IMR-90 (cell line): ENCODE results near the gene NPRL2. TPM values are rescaled to one million over a fixed set of nuclear protein-coding genes. Genes with fewer than 3 reads are reported as not detected.

Source experiments
- ATAC-seq: fragments of 200-7000 bp; cut with Tn5 transposase; 2 replicates; pipeline ENCODE4 v1.9.1; 2020; ENCODE audit warnings: low read depth, mild to moderate bottlenecking, moderate library complexity
- BruUV-seq: library from RNA; stranded (reverse); fragments of 400-500 nt; replicated peaks from 2 replicates; lab custom pipeline; 2021; lab: Mats Ljungman, UMichigan
- CTCF ChIA-PET: fragments of 300-600 bp; formaldehyde crosslinking; extraction: SDS; loops from one replicate; lab custom pipeline; 2021; ENCODE audit warnings: antibody characterized with exemption; lab: Yijun Ruan, JAX
- POLR2A ChIA-PET: fragments of 300-600 bp; sonication (Branson Sonifier 250); formaldehyde crosslinking; loops from one replicate; lab custom pipeline; 2022; ENCODE audit warnings: antibody characterized with exemption; ENCODE audit not compliant: unreplicated experiment; lab: Charles Lee
- DNase-seq: peaks from one replicate; pipeline ENCODE4 v3.0.0; 2013
- H2AFZ ChIP-seq: replicated peaks from 2 replicates; pipeline ENCODE3; 2013; ENCODE audit warnings: low read length, mild to moderate bottlenecking; ENCODE audit not compliant: poor library complexity
- H2AK5ac ChIP-seq: 2 replicates; pipeline ENCODE4 v1.6.1; 2013; ENCODE audit warnings: low read depth, low read length, inconsistent platforms
- H2AK9ac ChIP-seq: replicated peaks from 2 replicates; pipeline ENCODE3; 2013; ENCODE audit warnings: mild to moderate bottlenecking, low read depth, low read length, moderate library complexity; ENCODE audit not compliant: poor library complexity
- H2BK120ac ChIP-seq: 2 replicates; pipeline ENCODE4 v1.6.1; 2013; ENCODE audit warnings: low read depth, low read length, inconsistent platforms
- H2BK15ac ChIP-seq: 3 replicates; pipeline ENCODE4 v1.6.1; 2013; ENCODE audit warnings: low read depth, low read length, inconsistent platforms
- H2BK20ac ChIP-seq: 2 replicates; pipeline ENCODE4 v1.6.1; 2013; ENCODE audit warnings: low read depth, mild to moderate bottlenecking, inconsistent platforms, low read length, moderate library complexity
- H2BK5ac ChIP-seq: 2 replicates; pipeline ENCODE4 v1.6.1; 2013; ENCODE audit warnings: mild to moderate bottlenecking, low read depth, low read length, inconsistent platforms; ENCODE audit not compliant: poor library complexity, severe bottlenecking
- H3K14ac ChIP-seq: replicated peaks from 2 replicates; pipeline ENCODE4 v1.6.1; 2013; ENCODE audit warnings: low read depth, low read length, inconsistent platforms
- H3K18ac ChIP-seq: 2 replicates; pipeline ENCODE4 v1.6.1; 2013; ENCODE audit warnings: low read depth, low read length, control low read depth
- H3K23ac ChIP-seq: 2 replicates; pipeline ENCODE4 v1.6.1; 2013; ENCODE audit warnings: low read depth, low read length, inconsistent platforms
- H3K27ac ChIP-seq: 2 replicates; pipeline ENCODE4 v1.5.1; 2013; ENCODE audit warnings: mild to moderate bottlenecking, control low read depth, low read length; ENCODE audit not compliant: insufficient read depth
- H3K27me3 ChIP-seq: 2 replicates; pipeline ENCODE4 v1.6.1; 2013; ENCODE audit warnings: low read length; ENCODE audit not compliant: control insufficient read depth, insufficient read depth
- H3K36me3 ChIP-seq: 2 replicates; pipeline ENCODE4 v1.6.1; 2013; ENCODE audit warnings: low read length, mixed read lengths; ENCODE audit not compliant: control insufficient read depth, insufficient read depth
- H3K4ac ChIP-seq: 2 replicates; pipeline ENCODE4 v1.6.1; 2013; ENCODE audit warnings: low read depth, low read length, inconsistent platforms
- H3K4me1 ChIP-seq: 2 replicates; pipeline ENCODE4 v1.6.1; 2013; ENCODE audit warnings: low read length, mixed read lengths; ENCODE audit not compliant: control insufficient read depth, insufficient read depth
- H3K4me2 ChIP-seq: 2 replicates; pipeline ENCODE4 v1.6.1; 2013; ENCODE audit warnings: low read depth, mild to moderate bottlenecking, control low read depth, low read length, moderate library complexity
- H3K4me3 ChIP-seq: 2 replicates; pipeline ENCODE4 v1.5.1; 2013; ENCODE audit warnings: low read depth, mild to moderate bottlenecking, control low read depth, low read length, moderate library complexity; ENCODE audit not compliant: insufficient read depth
- H3K56ac ChIP-seq: 2 replicates; pipeline ENCODE4 v1.6.1; 2013; ENCODE audit warnings: low read length, inconsistent platforms; ENCODE audit not compliant: insufficient read depth; ENCODE audit errors: extremely low read depth
- H3K79me1 ChIP-seq, 2 experiments: 2 replicates each; pipeline ENCODE4 v1.6.1; 2013; ENCODE audit warnings: low read length in 2 of 2, inconsistent platforms in 1 of 2, low read depth in 1 of 2
- H3K9ac ChIP-seq: 2 replicates; pipeline ENCODE4 v1.6.1; 2013; ENCODE audit warnings: low read depth, low read length, control low read depth
- H3K9me1 ChIP-seq: 2 replicates; pipeline ENCODE4 v1.6.1; 2013; ENCODE audit warnings: low read length, inconsistent platforms; ENCODE audit not compliant: insufficient read depth
- H3K9me3 ChIP-seq: 2 replicates; pipeline ENCODE4 v1.6.1; 2013; ENCODE audit warnings: low read length; ENCODE audit not compliant: control insufficient read depth, insufficient read depth
- H4K20me1 ChIP-seq: 2 replicates; pipeline ENCODE4 v1.6.1; 2013; ENCODE audit warnings: low read length, inconsistent platforms; ENCODE audit not compliant: insufficient read depth
- H4K5ac ChIP-seq: 2 replicates; pipeline ENCODE4 v1.6.1; 2013; ENCODE audit warnings: mild to moderate bottlenecking, low read depth, low read length, control low read depth
- H4K8ac ChIP-seq, 2 experiments: 2 replicates each; pipeline ENCODE4 v1.6.1; 2013; ENCODE audit warnings: low read depth in 2 of 2, low read length in 2 of 2, control low read depth in 1 of 2, inconsistent platforms in 1 of 2
- H4K91ac ChIP-seq: 2 replicates; pipeline ENCODE4 v1.6.1; 2013; ENCODE audit warnings: low read depth, low read length, inconsistent platforms; ENCODE audit not compliant: insufficient read depth
- BHLHE40 ChIP-seq: fragments of 150-350 bp; IDR thresholded peaks from 2 replicates; pipeline ENCODE4 v1.6.1; 2016; ENCODE audit warnings: mild to moderate bottlenecking, low read depth, low read length
- CEBPB ChIP-seq: IDR thresholded peaks from 2 replicates; pipeline ENCODE4 v1.6.1; 2012; ENCODE audit warnings: low read depth, low read length, improper control_type of control experiment
- WGBS, 2 experiments: methylation state at CpG; one replicate each; pipeline versions ENCODE4 v1.1.5 to v1.1.7; 2013; ENCODE audit warnings: missing lambda C conversion rate in 2 of 2; ENCODE audit not compliant: insufficient read length in 1 of 2; ENCODE audit errors: extremely low coverage in 2 of 2; 5-methylcytosine and 5-hydroxymethylcytosine counted together
- dilution Hi-C: fragments of 300-500 bp; cut with HindIII; formaldehyde crosslinking; loops from one replicate; pipeline ENCODE4 v1.14.3; 2018; ENCODE audit warnings: low sequenced_read_pairs; ENCODE audit not compliant: unreplicated experiment
- in situ Hi-C: fragments of 300-500 bp; cut with MboI; formaldehyde crosslinking; loops from 3 replicates; pipeline ENCODE4 v1.14.3; 2019; ENCODE audit warnings: low sequenced_read_pairs, inconsistent platforms, mixed read lengths
- intact Hi-C: fragments of 100-400 bp; cut with micrococcal nuclease; formaldehyde crosslinking; loops from 2 replicates; pipeline ENCODE4 v1.10.0; 2022
- polyA plus RNA-seq, 3 experiments: library from polyadenylated mRNA; depleted of rRNA; stranded (reverse); fragments of >200 nt; gene quantifications; 2 replicates each; pipeline ENCODE4 v1.2.3, GENCODE V29; 2012; ENCODE audit warnings: low replicate concordance in 1 of 3
- total RNA-seq: library from RNA; depleted of rRNA; stranded (reverse); fragments of >200 nt; gene quantifications from 2 replicates; pipeline ENCODE4 v1.2.3, GENCODE V29; 2012

Gene NPRL2
- total and polyA plus RNA-seq, 2 of the 4 experiments (the other 2 are of a cell fraction): 38.3 to 38.7 TPM

DNA sequence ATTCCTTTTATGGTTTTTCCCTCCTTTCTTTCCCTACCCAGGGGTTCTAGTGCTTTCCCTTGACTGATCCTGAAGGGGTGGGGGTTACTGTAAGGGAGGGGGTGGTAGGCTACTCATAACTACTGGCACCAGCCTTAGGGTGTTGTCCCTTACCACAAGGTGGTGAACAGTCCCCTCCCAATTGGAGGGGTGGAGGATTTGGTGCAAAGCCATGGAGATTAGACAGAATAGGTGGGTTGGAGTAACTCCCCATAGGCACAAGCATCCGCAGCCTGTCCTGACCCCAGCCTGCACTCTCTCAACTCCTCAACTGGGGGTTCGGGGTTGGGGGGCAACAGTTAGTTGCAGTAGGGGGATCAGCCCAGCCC, 25.5 kb downstream of the NPRL2 start:
- Histone ChIP-seq H4K20me1 (peaks cover 9% of the 10 kb centered on the region), H3K23ac (no peak overlapping the region), H4K91ac (no peak overlapping the region), H2AFZ (no peak overlapping the region), H3K36me3 (peaks cover 12% of the 10 kb centered on the region), H2BK120ac (no peak overlapping the region), H3K27me3 (no peaks in the 10 kb centered on the region), H2BK20ac (no peak overlapping the region), H3K4ac (no peak overlapping the region), H4K8ac (no peak overlapping the region), H2AK5ac (no peak overlapping the region), H3K4me1 (peaks cover 20% of the 10 kb centered on the region), H3K9me3 (no peaks in the 10 kb centered on the region), H3K4me3 (no peak overlapping the region), H3K27ac (no peak overlapping the region), H2AK9ac (no peak overlapping the region), H2BK15ac (no peak overlapping the region), H3K18ac (no peak overlapping the region), H3K9ac (no peak overlapping the region), H2BK5ac (no peak overlapping the region), H3K4me2 (no peak overlapping the region), H3K56ac (no peak overlapping the region), H3K79me1 (peaks cover 21 to 37% of the 10 kb centered on the region in 2 experiments), H3K9me1 (peaks cover 2% of the 10 kb centered on the region), H4K5ac (no peak overlapping the region), H3K14ac (no peak overlapping the region)
- DNase-seq (no peak), ATAC-seq (no peak)
- WGBS, 2 experiments: no CpG with 5 or more reads among the region's 2 CpGs
- no peak for TF ChIP-seq CEBPB
- TF ChIP-seq BHLHE40: no peak
- dilution Hi-C loops: no loop called here
- intact Hi-C loops: no loop called here
- in situ Hi-C loops: loop anchor here (25.0 kb wide), 3 partner anchors 1062 to 1837 kb away; partner anchors contain the start of genes ABHD14B, GPR62, MANF and PCBP4
- ChIA-PET CTCF (no interaction called here), POLR2A (no interaction called here)
- BruUV-seq: no TSS peak
